ENCODE results near the gene MAD1L1.
A peak's percentile ranks its signal among the peaks of the same experiment; 100 is the strongest.

MAD1L1 gene

GRCh38 chr7:2190531-2190930 is 42.2 kb downstream of the MAD1L1 start:
- Histone ChIP-seq H2AFZ (ENCODE audit: low read depth, low read length) (no peak overlapping the region), H3K79me1 (replicated peaks; ENCODE audit: low read length, poor library complexity, severe bottlenecking) (peaks cover 24% of the 10 kb centered on the region), H2BK12ac (ENCODE audit: low read length in 2 of 2) (no peak overlapping the region), H2BK5ac (ENCODE audit: low read depth, low read length, poor library complexity, severe bottlenecking) (no peak overlapping the region), H4K91ac (ENCODE audit: low read length) (no peak overlapping the region), H3K14ac (ENCODE audit: low read length in 2 of 2) (no peak overlapping the region), H3K36me3 (ENCODE audit: control insufficient read depth in 1 of 2, insufficient read depth in 2 of 2, low read depth in 1 of 2, low read length in 2 of 2) (peaks cover 8 to 10% of the 10 kb centered on the region in 2 experiments), H2BK15ac (ENCODE audit: low read depth, poor library complexity, severe bottlenecking) (no peak overlapping the region), H3K23ac (ENCODE audit: low read length in 2 of 2) (no peak overlapping the region), H3K9me3 (ENCODE audit: control insufficient read depth, low read length) (peaks cover 8% of the 10 kb centered on the region), H3K27me3 (ENCODE audit: control insufficient read depth in 1 of 2, insufficient read depth in 1 of 2, low read length in 2 of 2) (no peaks in the 10 kb centered on the region), H3K4me1 (ENCODE audit: control insufficient read depth, insufficient read depth, low read depth, low read length) (peaks cover 2% of the 10 kb centered on the region), H3K4ac (ENCODE audit: low read depth in 1 of 2, low read length in 2 of 2) (no peak overlapping the region), H2BK120ac (ENCODE audit: low read depth, low read length) (no peak overlapping the region), H3K27ac (ENCODE audit: low read length, poor library complexity, severe bottlenecking) (no peak overlapping the region), H3K4me3 (ENCODE audit: insufficient read depth in 1 of 2, low read depth in 1 of 2, low read length in 2 of 2) (no peak overlapping the region), H3K18ac (ENCODE audit: low read depth in 1 of 2, low read length in 2 of 2) (no peak overlapping the region), H3K4me2 (ENCODE audit: low read length, poor library complexity, severe bottlenecking) (no peak overlapping the region), H3K9ac (ENCODE audit: low read length) (no peak overlapping the region), H2AK5ac (ENCODE audit: low read length, severe bottlenecking) (no peak overlapping the region), H4K8ac (ENCODE audit: low read length) (no peak overlapping the region)
- WGBS = 78% methylated on average over 8 of the region's 10 CpGs
- peak; percentile 51 for DNase-seq

GRCh38 chr7:2186166-2186565 is 46.6 kb downstream of the MAD1L1 start:
- Histone ChIP-seq H3K4me2 (ENCODE audit: low read length, poor library complexity, severe bottlenecking) (no peak overlapping the region), H2BK5ac (ENCODE audit: low read depth, low read length, poor library complexity, severe bottlenecking) (no peak overlapping the region), H2AK5ac (ENCODE audit: low read length, severe bottlenecking) (no peak overlapping the region), H4K8ac (ENCODE audit: low read length) (no peak overlapping the region), H3K27ac (ENCODE audit: low read length, poor library complexity, severe bottlenecking) (no peak overlapping the region), H3K23ac (ENCODE audit: low read length in 2 of 2) (no peak overlapping the region), H3K4ac (ENCODE audit: low read depth in 1 of 2, low read length in 2 of 2) (no peak overlapping the region), H2BK12ac (ENCODE audit: low read length in 2 of 2) (no peak overlapping the region), H3K36me3 (ENCODE audit: control insufficient read depth in 1 of 2, insufficient read depth in 2 of 2, low read depth in 1 of 2, low read length in 2 of 2) (peaks cover 6 to 7% of the 10 kb centered on the region in 2 experiments), H3K9me3 (ENCODE audit: control insufficient read depth, low read length) (peaks cover 4% of the 10 kb centered on the region), H3K27me3 (ENCODE audit: control insufficient read depth in 1 of 2, insufficient read depth in 1 of 2, low read length in 2 of 2) (no peaks in the 10 kb centered on the region), H3K79me1 (replicated peaks; ENCODE audit: low read length, poor library complexity, severe bottlenecking) (peaks cover 25% of the 10 kb centered on the region), H3K14ac (ENCODE audit: low read length in 2 of 2) (no peak overlapping the region), H3K18ac (ENCODE audit: low read depth in 1 of 2, low read length in 2 of 2) (no peak overlapping the region), H2AFZ (ENCODE audit: low read depth, low read length) (no peak overlapping the region), H3K4me3 (ENCODE audit: insufficient read depth in 1 of 2, low read depth in 1 of 2, low read length in 2 of 2) (no peak overlapping the region), H2BK15ac (ENCODE audit: low read depth, poor library complexity, severe bottlenecking) (no peak overlapping the region), H4K91ac (ENCODE audit: low read length) (no peak overlapping the region), H3K4me1 (ENCODE audit: control insufficient read depth, insufficient read depth, low read depth, low read length) (peaks cover 2% of the 10 kb centered on the region), H2BK120ac (ENCODE audit: low read depth, low read length) (no peak overlapping the region), H3K9ac (ENCODE audit: low read length) (no peak overlapping the region)
- 100% methylated on average over 3 of the region's 4 CpGs for WGBS
- no peak for DNase-seq

GRCh38 chr7:2185715-2186114 is 47.0 kb downstream of the MAD1L1 start:
- Histone ChIP-seq H3K79me1 (replicated peaks; ENCODE audit: low read length, poor library complexity, severe bottlenecking) (peaks cover 22% of the 10 kb centered on the region), H2AFZ (ENCODE audit: low read depth, low read length) (no peak overlapping the region), H3K27me3 (ENCODE audit: control insufficient read depth in 1 of 2, insufficient read depth in 1 of 2, low read length in 2 of 2) (no peaks in the 10 kb centered on the region), H3K9me3 (ENCODE audit: control insufficient read depth, low read length) (peaks cover 4% of the 10 kb centered on the region), H4K91ac (ENCODE audit: low read length) (no peak overlapping the region), H3K4me3 (ENCODE audit: insufficient read depth in 1 of 2, low read depth in 1 of 2, low read length in 2 of 2) (no peak overlapping the region), H3K23ac (ENCODE audit: low read length in 2 of 2) (no peak overlapping the region), H3K9ac (ENCODE audit: low read length) (no peak overlapping the region), H2AK5ac (ENCODE audit: low read length, severe bottlenecking) (no peak overlapping the region), H4K8ac (ENCODE audit: low read length) (no peak overlapping the region), H2BK12ac (ENCODE audit: low read length in 2 of 2) (no peak overlapping the region), H3K4ac (ENCODE audit: low read depth in 1 of 2, low read length in 2 of 2) (no peak overlapping the region), H3K18ac (ENCODE audit: low read depth in 1 of 2, low read length in 2 of 2) (no peak overlapping the region), H2BK15ac (ENCODE audit: low read depth, poor library complexity, severe bottlenecking) (no peak overlapping the region), H3K4me2 (ENCODE audit: low read length, poor library complexity, severe bottlenecking) (no peak overlapping the region), H2BK120ac (ENCODE audit: low read depth, low read length) (no peak overlapping the region), H3K4me1 (ENCODE audit: control insufficient read depth, insufficient read depth, low read depth, low read length) (peaks cover 2% of the 10 kb centered on the region), H3K36me3 (ENCODE audit: control insufficient read depth in 1 of 2, insufficient read depth in 2 of 2, low read depth in 1 of 2, low read length in 2 of 2) (peaks cover 6 to 7% of the 10 kb centered on the region in 2 experiments), H3K27ac (ENCODE audit: low read length, poor library complexity, severe bottlenecking) (no peak overlapping the region), H3K14ac (ENCODE audit: low read length in 2 of 2) (no peak overlapping the region), H2BK5ac (ENCODE audit: low read depth, low read length, poor library complexity, severe bottlenecking) (no peak overlapping the region)
- no peak for DNase-seq
- WGBS = 98% methylated on average over 5 of the region's 8 CpGs

GRCh38 chr7:2182461-2182860 is 50.3 kb downstream of the MAD1L1 start:
- Histone ChIP-seq H2AK5ac (ENCODE audit: low read length, severe bottlenecking) (no peak overlapping the region), H3K4me3 (ENCODE audit: insufficient read depth in 1 of 2, low read depth in 1 of 2, low read length in 2 of 2) (no peak overlapping the region), H2BK120ac (ENCODE audit: low read depth, low read length) (no peak overlapping the region), H3K23ac (ENCODE audit: low read length in 2 of 2) (no peak overlapping the region), H3K4me1 (ENCODE audit: control insufficient read depth, insufficient read depth, low read depth, low read length) (peaks cover 2% of the 10 kb centered on the region), H3K4ac (ENCODE audit: low read depth in 1 of 2, low read length in 2 of 2) (no peak overlapping the region), H3K4me2 (ENCODE audit: low read length, poor library complexity, severe bottlenecking) (no peak overlapping the region), H3K14ac (ENCODE audit: low read length in 2 of 2) (no peak overlapping the region), H2BK12ac (ENCODE audit: low read length in 2 of 2) (no peak overlapping the region), H4K91ac (ENCODE audit: low read length) (no peak overlapping the region), H2BK15ac (ENCODE audit: low read depth, poor library complexity, severe bottlenecking) (no peak overlapping the region), H2BK5ac (ENCODE audit: low read depth, low read length, poor library complexity, severe bottlenecking) (no peak overlapping the region), H3K9ac (ENCODE audit: low read length) (no peak overlapping the region), H3K79me1 (replicated peaks; ENCODE audit: low read length, poor library complexity, severe bottlenecking) (peaks cover 10% of the 10 kb centered on the region), H3K9me3 (ENCODE audit: control insufficient read depth, low read length) (no peaks in the 10 kb centered on the region), H4K8ac (ENCODE audit: low read length) (no peak overlapping the region), H3K36me3 (ENCODE audit: control insufficient read depth in 1 of 2, insufficient read depth in 2 of 2, low read depth in 1 of 2, low read length in 2 of 2) (peaks cover 0 to 4% of the 10 kb centered on the region in 2 experiments), H3K27me3 (ENCODE audit: control insufficient read depth in 1 of 2, insufficient read depth in 1 of 2, low read length in 2 of 2) (no peaks in the 10 kb centered on the region), H2AFZ (ENCODE audit: low read depth, low read length) (no peak overlapping the region), H3K27ac (ENCODE audit: low read length, poor library complexity, severe bottlenecking) (no peak overlapping the region), H3K18ac (ENCODE audit: low read depth in 1 of 2, low read length in 2 of 2) (no peak overlapping the region)
- no peak for DNase-seq
- WGBS = 97% methylated on average over 9 of the region's 10 CpGs

Measured in mesenchymal stem cell (in vitro differentiated cells and primary cell).